HFF-Myc (cell line): ENCODE measurements around the gene PDZD7.

Source experiments
- DNase-seq: peaks from one replicate; pipeline ENCODE4 v3.0.0-alpha.2; 2011; ENCODE audit warnings: low read depth; ENCODE audit errors: extremely low read depth
- H3K4me3 ChIP-seq: replicated peaks from 2 replicates; pipeline ENCODE4 v1.5.1; 2011; ENCODE audit warnings: low read depth, mild to moderate bottlenecking, control low read depth, low read length
- CTCF ChIP-seq: IDR thresholded peaks from 2 replicates; pipeline ENCODE4 v1.5.1; 2012; ENCODE audit warnings: mild to moderate bottlenecking, low read depth, low read length, control low read depth; ENCODE audit errors: missing control alignments

PDZD7 gene

GRCh38 chr10:101031128-101031795 lies at the start of gene PDZD7, which contains the start of gene SFXN3:
Gene PDZD7, minus strand, starts transcription at chr10:101031129. Its CDS starts 910 bp downstream, at chr10:101030219.
Gene SFXN3, plus strand, starts transcription at chr10:101031234. Its CDS starts 3,461 bp downstream, at chr10:101034695.
- TF ChIP-seq CTCF = no peak
- peak within 1 kb of the TSS; percentile 48 for H3K4me3 ChIP-seq

GRCh38 chr10:101079874-101080273 lies 48.9 kb upstream of the PDZD7 start:
- H3K4me3 ChIP-seq = no peak overlapping the region
- no peak for DNase-seq
- no peak for TF ChIP-seq CTCF

More at GRCh38 chr10:101031128-101031795, at the start of gene PDZD7, which contains the start of gene SFXN3:
- DNase-seq = peak; percentile 72

DNA sequence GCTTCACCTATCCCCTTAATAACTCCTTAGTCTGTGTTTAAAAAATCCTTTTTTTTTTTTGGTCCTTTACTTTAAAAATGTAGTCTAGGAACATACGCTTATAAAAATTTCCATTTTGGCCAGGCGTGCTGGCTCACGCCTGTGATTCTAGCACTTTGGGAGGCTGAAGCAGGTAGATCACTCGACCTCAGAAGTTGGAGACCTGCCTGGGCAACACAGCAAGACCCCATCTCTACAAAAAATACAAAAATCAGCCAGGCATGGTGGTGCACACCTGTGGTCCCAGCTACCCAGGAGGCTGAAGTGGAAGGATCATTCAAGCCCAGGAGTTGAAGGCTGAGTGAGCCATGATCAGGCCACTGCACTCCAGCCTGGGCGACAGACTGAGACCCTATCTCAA lies 45.7 kb upstream of the PDZD7 start:
- DNase-seq = no peak
- no peak overlapping the region for H3K4me3 ChIP-seq
- TF ChIP-seq CTCF = no peak

DNA sequence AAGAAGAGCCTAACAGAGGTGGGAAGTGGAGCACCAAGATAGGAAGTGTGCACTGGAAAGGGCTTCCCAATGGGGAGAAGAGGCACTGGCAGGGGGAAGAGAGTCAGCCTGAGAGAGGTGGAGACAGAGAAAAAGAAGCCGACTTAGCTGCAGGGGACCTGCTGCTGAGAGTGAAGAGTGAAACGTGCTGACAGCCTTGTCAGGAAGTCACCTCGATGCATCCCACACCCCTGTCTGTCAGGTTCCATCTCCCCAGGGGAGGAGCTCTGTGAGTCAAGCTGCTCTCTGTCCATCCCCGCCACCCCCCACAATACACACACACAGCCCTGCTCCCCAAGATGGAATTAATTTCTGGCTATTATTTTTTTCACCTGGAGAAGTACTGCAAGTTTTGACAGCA lies 44.8 kb upstream of the PDZD7 start:
- H3K4me3 ChIP-seq = no peak overlapping the region
- DNase-seq = no peak
- TF ChIP-seq CTCF = no peak

- no peak for DNase-seq
- no peak overlapping the region for H3K4me3 ChIP-seq
These were observed 42.7 kb upstream of the PDZD7 start for GRCh38 chr10:101073631-101074030.

GRCh38 chr10:101072923-101073322 lies 42.0 kb upstream of the PDZD7 start:
- DNase-seq = no peak
- no peak for TF ChIP-seq CTCF
- no peak overlapping the region for H3K4me3 ChIP-seq

More at GRCh38 chr10:101073631-101074030, 42.7 kb upstream of the PDZD7 start:
- TF ChIP-seq CTCF = no peak
